NOMO-1 (cell line): Measurements from ENCODE around the gene NPR2.

Experiments used
- DNase-seq, 2 experiments: peaks; one replicate each; lab custom pipeline; 2025; ENCODE audit not compliant: unreplicated experiment in 2 of 2; lab: John Stamatoyannopoulos, UW

Gene NPR2

DNA sequence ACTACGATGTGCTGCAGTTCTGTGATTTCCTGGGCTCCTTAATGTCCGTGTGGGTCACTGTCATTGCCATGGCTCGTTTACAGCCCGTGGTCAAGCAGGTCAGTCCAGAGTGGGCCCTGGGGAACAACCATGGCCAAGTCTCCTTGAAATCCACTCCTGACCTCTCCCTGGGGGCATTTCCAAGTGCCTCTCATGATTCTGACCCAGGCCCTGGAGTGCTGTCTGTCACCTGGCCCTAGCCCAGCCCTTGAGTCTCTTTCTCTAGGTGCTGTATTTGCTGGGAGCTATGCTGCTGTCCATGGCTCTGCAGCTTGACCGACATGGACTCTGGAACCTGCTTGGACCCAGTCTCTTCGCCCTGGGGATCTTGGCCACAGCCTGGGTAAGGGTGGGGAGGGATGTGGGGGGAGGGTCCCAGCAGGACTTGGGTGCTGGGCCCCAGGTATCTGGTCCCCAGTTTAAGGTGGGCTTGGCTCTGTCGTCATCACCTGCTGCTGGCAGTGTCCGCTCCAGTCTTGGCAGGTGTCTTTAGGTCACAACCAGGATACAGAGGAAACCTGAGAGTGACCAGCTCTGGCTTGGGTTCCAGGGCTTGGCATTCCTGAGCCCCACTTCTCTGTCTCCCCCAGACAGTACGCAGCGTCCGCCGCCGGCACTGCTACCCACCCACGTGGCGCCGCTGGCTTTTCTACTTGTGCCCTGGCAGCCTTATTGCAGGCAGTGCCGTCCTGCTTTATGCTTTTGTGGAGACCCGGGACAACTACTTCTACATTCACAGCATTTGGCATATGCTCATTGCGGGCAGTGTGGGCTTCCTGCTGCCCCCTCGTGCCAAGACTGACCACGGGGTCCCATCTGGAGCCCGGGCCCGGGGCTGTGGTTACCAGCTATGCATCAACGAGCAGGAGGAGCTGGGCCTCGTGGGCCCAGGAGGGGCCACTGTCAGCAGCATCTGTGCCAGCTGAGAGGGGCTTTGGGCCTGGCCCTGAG lies 61.8 kb downstream of the NPR2 start:
- no peak for DNase-seq

DNA sequence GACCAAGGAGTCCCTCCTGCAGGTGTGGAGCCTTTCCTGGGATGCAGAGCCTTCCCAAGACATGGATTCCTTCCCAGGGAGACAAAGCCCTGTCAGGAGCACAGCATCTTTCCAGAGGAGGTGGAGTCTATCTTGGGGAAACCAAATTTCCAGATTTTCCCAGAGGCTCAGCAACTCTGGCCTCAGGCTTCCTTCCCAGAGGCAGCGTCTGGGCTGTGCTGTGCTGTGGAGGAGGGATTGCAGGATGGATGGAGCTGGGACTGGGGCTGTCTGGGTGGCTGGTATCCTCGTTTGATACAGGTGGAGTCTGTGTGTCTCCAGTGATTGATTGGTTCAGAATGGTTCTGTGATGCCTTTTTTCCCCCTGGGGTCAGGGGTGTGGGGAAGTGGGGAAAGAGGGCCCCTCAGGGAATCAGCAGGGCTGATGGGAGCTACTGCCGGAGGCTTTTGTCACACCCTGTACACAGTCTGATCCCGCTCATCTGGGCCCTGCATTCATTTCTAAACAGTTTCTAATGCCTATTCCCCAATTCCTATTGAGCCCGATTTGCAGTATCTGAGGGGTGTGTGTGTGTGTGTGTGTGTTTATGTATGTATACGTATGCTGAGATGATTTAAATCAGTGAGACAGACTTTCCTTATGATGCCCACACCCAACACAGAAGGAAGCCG lies 62.8 kb downstream of the NPR2 start:
- DNase-seq = no peak

DNA sequence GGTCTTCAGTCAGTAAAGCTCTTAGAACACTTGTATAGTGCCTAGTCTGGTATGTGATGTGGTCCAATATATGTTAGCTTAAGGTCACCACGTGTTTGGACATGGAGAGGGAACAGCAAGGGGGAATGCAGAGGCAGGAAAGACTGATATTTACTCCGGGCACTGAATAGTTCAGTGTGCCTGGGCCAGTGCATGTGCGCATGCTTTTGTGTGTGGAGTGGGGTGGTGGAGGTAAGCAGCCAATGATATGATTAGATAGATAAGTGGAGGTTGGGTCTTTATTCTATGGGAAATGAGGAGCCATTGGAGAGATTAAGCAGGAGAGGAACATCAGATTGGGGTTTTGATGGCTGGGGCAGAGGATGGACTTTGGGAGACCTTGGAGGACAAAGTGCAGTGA lies 64.8 kb downstream of the NPR2 start:
- DNase-seq = no peak

DNA sequence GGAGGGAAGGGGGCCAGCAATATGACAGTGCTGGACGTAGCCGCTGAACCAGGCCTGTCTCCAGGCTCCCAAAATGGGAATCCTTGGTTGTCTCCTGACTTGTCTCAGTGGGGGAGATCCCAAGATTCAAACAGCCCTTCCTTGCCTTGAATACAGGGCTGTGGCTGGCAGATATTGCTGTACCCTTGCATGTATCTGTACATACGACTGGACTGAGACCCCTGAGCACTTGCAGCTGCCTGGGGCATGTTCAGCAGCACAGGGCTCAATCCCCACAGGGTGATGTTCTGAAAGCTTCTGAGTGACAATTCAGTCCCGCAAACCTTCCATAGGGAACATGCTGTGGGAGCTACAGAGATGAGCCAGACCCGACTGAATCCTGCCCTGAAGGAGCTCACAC lies 65.5 kb downstream of the NPR2 start:
- DNase-seq = no peak

DNA sequence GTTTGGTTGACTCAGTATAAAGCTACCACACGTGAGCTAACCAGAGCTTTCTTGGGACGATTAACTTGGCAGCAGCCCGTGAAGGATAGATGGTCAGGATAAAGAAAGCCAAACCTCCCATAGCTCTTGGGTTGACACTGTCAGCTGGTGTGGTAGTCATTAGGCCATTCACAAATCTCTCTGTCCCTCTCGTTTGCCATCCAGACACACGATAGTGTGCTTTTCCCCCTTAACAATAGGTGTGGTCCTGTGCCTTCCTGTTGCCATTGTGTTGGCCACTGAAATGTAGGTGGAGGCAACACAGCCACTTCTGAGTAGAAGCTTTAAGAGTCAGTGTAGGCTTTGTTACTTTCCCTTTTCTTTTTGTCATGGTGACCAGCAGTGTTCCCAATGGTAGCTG lies 67.1 kb downstream of the NPR2 start:
- DNase-seq = no peak
